ENCODE results near the gene BSN. TPM values are rescaled to one million over a fixed set of nuclear protein-coding genes. Genes with fewer than 3 reads are reported as not detected.

The BSN gene
- polyA plus RNA-seq, 2 of the 4 experiments (the other 2 are of a cell fraction) = 0.04 to 0.08 TPM

GRCh38 chr3:49629451-49629850 lies 75.2 kb downstream of the BSN start:
- FAIRE-seq (no peak), DNase-seq (ENCODE audit: low read depth in 1 of 2, low spot score in 1 of 2) (no peak), ATAC-seq (no peak)
- TF ChIP-seq HOXA7 (CRISPR knock-in tag; IDR thresholded peaks at IDR 0.05) (no peak), ELK1 (IDR thresholded peaks at IDR 0.05; ENCODE audit: low read depth, low read length) (no peak), NR3C1 (IDR thresholded peaks at IDR 0.05) (no peak), KDM5A (IDR thresholded peaks at IDR 0.05) (no peak), ESRRA (IDR thresholded peaks at IDR 0.05; ENCODE audit: borderline replicate concordance, low read length) (no peak), E2F6 (IDR thresholded peaks at IDR 0.05; ENCODE audit: borderline replicate concordance, low read depth) (no peak), BCL3 (IDR thresholded peaks at IDR 0.05) (no peak), BHLHE40 (IDR thresholded peaks at IDR 0.05; ENCODE audit: low read depth, low read length) (no peak), JUN (IDR thresholded peaks at IDR 0.05) (no peak), CTCF (IDR thresholded peaks at IDR 0.05) (no peak), ZFP36 (IDR thresholded peaks at IDR 0.05; ENCODE audit: borderline replicate concordance, partially characterized antibody) (no peak), RAD21 (conservative IDR thresholded peaks at IDR 0.05 in 1 of 2, IDR thresholded peaks at IDR 0.05 in 1 of 2) (no peak)
- WGBS (ENCODE audit: missing lambda C conversion rate) = 51% methylated on average over 4 of the region's 4 CpGs
- Histone ChIP-seq H3K9me3 (peaks cover 6% of the 10 kb centered on the region; the same call in 2 of the 3 replicates), H3K27ac (no peak overlapping the region), H3K4me1 (no peaks in the 10 kb centered on the region), H3K4me3 (no peak overlapping the region), H3K4me2 (no peak overlapping the region)
- CTCF ChIA-PET = no interaction called here
- POLR2A ChIA-PET = no interaction called here

- no peak for TF ChIP-seq EHF (CRISPR knock-in tag; IDR thresholded peaks at IDR 0.05)
- no peak for TF ChIP-seq SMC3 (IDR thresholded peaks at IDR 0.05)
- no peak for TF ChIP-seq RARB (CRISPR knock-in tag; IDR thresholded peaks at IDR 0.05)
- TF ChIP-seq ELK1 (IDR thresholded peaks at IDR 0.05; ENCODE audit: low read depth, low read length) = no peak
- no peak for TF ChIP-seq FOSB (CRISPR knock-in tag; IDR thresholded peaks at IDR 0.05)
- no peak for TF ChIP-seq CHD2 (IDR thresholded peaks at IDR 0.05; ENCODE audit: low read length, partially characterized antibody)
- no peak for TF ChIP-seq MYC (IDR thresholded peaks at IDR 0.05; ENCODE audit: borderline replicate concordance, low read length)
- TF ChIP-seq POLR2AphosphoS2 (conservative IDR thresholded peaks at IDR 0.05; ENCODE audit: low read length) = no peak
- TF ChIP-seq RCOR1 (IDR thresholded peaks at IDR 0.05; ENCODE audit: low read depth, low read length) = no peak
- no peak for TF ChIP-seq ESRRA (IDR thresholded peaks at IDR 0.05; ENCODE audit: borderline replicate concordance, low read length)
- 82% methylated on average over 6 of the region's 6 CpGs for WGBS (ENCODE audit: missing lambda C conversion rate)
- ATAC-seq = no peak
- no peak overlapping the region for H3K4me3 ChIP-seq
- no peaks in the 10 kb centered on the region for H3K4me1 ChIP-seq
- no peak for DNase-seq (ENCODE audit: low read depth in 1 of 2, low spot score in 1 of 2)
- H3K4me2 ChIP-seq = no peak overlapping the region
- POLR2A ChIA-PET = no interaction called here
- no peak for FAIRE-seq
- CTCF ChIA-PET = no interaction called here
- H3K27ac ChIP-seq = no peak overlapping the region
- peaks cover 6% of the 10 kb centered on the region; the same call in 2 of the 3 replicates for H3K9me3 ChIP-seq
These were observed 75.6 kb downstream of the BSN start for GRCh38 chr3:49629866-49630265.
